Smooth muscle cell (in vitro differentiated cells): Measurements from ENCODE around the gene ADK. TPM values are rescaled to one million over a fixed set of nuclear protein-coding genes. Genes with fewer than 3 reads are reported as not detected.
"Not testable (repeated sequence)": the region's sequence is repeated elsewhere in the genome, so short reads cannot be mapped to it uniquely, and the experiment has no call there.

ENCODE experiments used
- DNase-seq: peaks from one replicate; lab custom pipeline; 2025; ENCODE audit not compliant: unreplicated experiment; lab: John Stamatoyannopoulos, UW
- H2AFZ ChIP-seq: fragments of 200-600 bp; sonication (generic); 2 replicates; pipeline ENCODE4 v1.6.0; 2016; ENCODE audit warnings: antibody characterized with exemption, low read depth, mild to moderate bottlenecking
- H3F3A ChIP-seq: fragments of 200-600 bp; sonication (generic); 2 replicates; pipeline ENCODE4 v1.6.0; 2017; ENCODE audit warnings: antibody characterized with exemption, low read depth
- H3K27ac ChIP-seq: fragments of 200-600 bp; sonication (generic); 2 replicates; pipeline ENCODE4 v1.5.1; 2016; ENCODE audit warnings: low read depth, mild to moderate bottlenecking
- H3K27me3 ChIP-seq: fragments of 200-600 bp; sonication (generic); 2 replicates; pipeline ENCODE4 v1.6.1; 2016; ENCODE audit warnings: low read depth, mild to moderate bottlenecking
- H3K36me3 ChIP-seq: fragments of 200-600 bp; sonication (generic); 2 replicates; pipeline ENCODE4 v1.5.1; 2016; ENCODE audit warnings: low read depth
- H3K4me1 ChIP-seq: fragments of 200-600 bp; sonication (generic); 2 replicates; pipeline ENCODE4 v1.5.1; 2016; ENCODE audit warnings: low read depth
- H3K4me2 ChIP-seq: fragments of 200-600 bp; sonication (generic); 2 replicates; pipeline ENCODE4 v1.6.0; 2016; ENCODE audit warnings: mild to moderate bottlenecking
- H3K4me3 ChIP-seq: fragments of 200-600 bp; sonication (generic); 2 replicates; pipeline ENCODE4 v1.5.1; 2016; ENCODE audit warnings: mild to moderate bottlenecking
- H3K79me2 ChIP-seq: fragments of 200-600 bp; sonication (generic); 2 replicates; pipeline ENCODE4 v1.6.0; 2016; ENCODE audit warnings: low read depth, mild to moderate bottlenecking
- H3K9ac ChIP-seq: fragments of 200-600 bp; sonication (generic); 2 replicates; pipeline ENCODE4 v1.6.0; 2016; ENCODE audit warnings: low read depth
- H3K9me3 ChIP-seq: fragments of 200-600 bp; sonication (generic); replicated peaks from 2 replicates; pipeline ENCODE4 v1.5.1; 2016; ENCODE audit warnings: low read depth
- H4K20me1 ChIP-seq: fragments of 200-600 bp; sonication (generic); 2 replicates; pipeline ENCODE4 v1.6.0; 2016; ENCODE audit warnings: low read depth
- CTCF ChIP-seq: fragments of 200-600 bp; sonication (generic); IDR thresholded peaks from 2 replicates; pipeline ENCODE4 v1.5.1; 2017; ENCODE audit warnings: borderline replicate concordance, mild to moderate bottlenecking, antibody characterized with exemption; ENCODE audit not compliant: insufficient read depth, poor library complexity, severe bottlenecking
- WGBS: methylation state at CpG from one replicate; pipeline ENCODE4 v1.1.7; 2016; ENCODE audit warnings: low lambda C conversion rate; 5-methylcytosine and 5-hydroxymethylcytosine counted together
- polyA plus RNA-seq: library from polyadenylated mRNA; unstranded; fragments of >200 nt; fragmentation: Nextera tagmentation; extraction: Ambion mirVana; gene quantifications from 2 replicates; pipeline ENCODE4 v1.2.1, GENCODE V29; 2016
- total RNA-seq: library from RNA; depleted of rRNA; stranded (reverse); fragments of >200 nt; gene quantifications from 2 replicates; pipeline ENCODE4 v1.2.3, GENCODE V29; 2014

The ADK gene
- total and polyA plus RNA-seq, 2 experiments from 2014 or later = 19.4 to 25.1 TPM

- Histone ChIP-seq H3K9me3 (no peaks in the 10 kb centered on the region), H3K4me1 (no peaks in the 10 kb centered on the region), H4K20me1 (no peaks in the 10 kb centered on the region), H3K27me3 (no peaks in the 10 kb centered on the region), H3K27ac (no peak overlapping the region), H3K4me2 (no peak overlapping the region), H2AFZ (no peak overlapping the region), H3K9ac (no peak overlapping the region), H3K36me3 (no peaks in the 10 kb centered on the region), H3F3A (no peaks in the 10 kb centered on the region), H3K4me3 (no peak overlapping the region), H3K79me2 (no peaks in the 10 kb centered on the region)
- no peak for DNase-seq
- TF ChIP-seq CTCF = no peak
- 90% methylated on average over 4 of the region's 4 CpGs for WGBS
Measured at GRCh38 chr10:74490551-74490950, 339.5 kb downstream of the ADK start.

- Histone ChIP-seq H4K20me1 (no peaks in the 10 kb centered on the region), H3K4me2 (no peak overlapping the region), H3F3A (no peaks in the 10 kb centered on the region), H3K27me3 (no peaks in the 10 kb centered on the region), H3K4me3 (no peak overlapping the region), H3K36me3 (no peaks in the 10 kb centered on the region), H3K4me1 (no peaks in the 10 kb centered on the region), H2AFZ (no peak overlapping the region), H3K9ac (no peak overlapping the region), H3K27ac (no peak overlapping the region), H3K79me2 (no peaks in the 10 kb centered on the region), H3K9me3 (no peaks in the 10 kb centered on the region)
- no peak for DNase-seq
- whole genome bisulfite sequencing = 98% methylated on average over 4 of the region's 4 CpGs
- no peak for TF ChIP-seq CTCF
Measured at GRCh38 chr10:74491014-74491413, 340.0 kb downstream of the ADK start.

- DNase-seq, H3K4me1 ChIP-seq, H3K36me3 ChIP-seq, H3K9ac ChIP-seq, H2AFZ ChIP-seq, H3K27me3 ChIP-seq, H3F3A ChIP-seq, H3K4me3 ChIP-seq, H3K4me2 ChIP-seq, H3K9me3 ChIP-seq, H3K27ac ChIP-seq, H3K79me2 ChIP-seq, H4K20me1 ChIP-seq: not testable (repeated sequence)
- WGBS = 100% methylated on average over 3 of the region's 3 CpGs
Measured at GRCh38 chr10:74496276-74496675, 345.3 kb downstream of the ADK start.

GRCh38 chr10:74498664-74499063, 347.6 kb downstream of the ADK start:
- not testable (repeated sequence) for H3K4me2 ChIP-seq, DNase-seq, H3K27me3 ChIP-seq

GRCh38 chr10:74500026-74500704, 349.1 kb downstream of the ADK start:
- Histone ChIP-seq H3K79me2 (no peaks in the 10 kb centered on the region), H3K4me3 (no peak overlapping the region), H3K9me3 (no peaks in the 10 kb centered on the region), H4K20me1 (no peaks in the 10 kb centered on the region), H3K36me3 (no peaks in the 10 kb centered on the region), H3K4me1 (no peaks in the 10 kb centered on the region), H3K9ac (no peak overlapping the region), H3K27me3 (no peaks in the 10 kb centered on the region), H3F3A (no peaks in the 10 kb centered on the region), H3K27ac (no peak overlapping the region), H3K4me2 (no peak overlapping the region), H2AFZ (no peak overlapping the region)
- no peak for DNase-seq
- 95% methylated on average over 4 of the region's 4 CpGs for WGBS
- TF ChIP-seq CTCF = no peak

More at GRCh38 chr10:74498664-74499063, 347.6 kb downstream of the ADK start:
- not testable (repeated sequence) for H3K27ac ChIP-seq, H3K79me2 ChIP-seq, H4K20me1 ChIP-seq, H3K4me3 ChIP-seq, H3K4me1 ChIP-seq, H3K36me3 ChIP-seq, H3K9ac ChIP-seq, H3K9me3 ChIP-seq, H3F3A ChIP-seq, H2AFZ ChIP-seq
